B cell (primary cell): Measurements from ENCODE around the gene IP6K2.

Experiments
- CTCF ChIP-seq: fragments of 200-600 bp; IDR thresholded peaks from one replicate; pipeline ENCODE4 v1.8.0; 2022; ENCODE audit warnings: antibody characterized with exemption, mild to moderate bottlenecking
- EZH2 ChIP-seq: IDR thresholded peaks from 2 replicates; pipeline ENCODE4 v1.6.1; 2012; ENCODE audit warnings: borderline replicate concordance, low read depth, mild to moderate bottlenecking, moderate library complexity, low read length; ENCODE audit not compliant: insufficient read depth, poor library complexity, severe bottlenecking

- peak; percentile 83 for TF ChIP-seq CTCF
- no peak for TF ChIP-seq EZH2
These were observed 60.8 kb downstream of the IP6K2 start for GRCh38 chr3:48656061-48656840.
